Testis (tissue), 2 donors: Measurements from ENCODE around the gene CLCN6.

Experiments used
- POLR2A ChIP-seq: fragments of 450-650 bp; IDR thresholded peaks from one replicate; pipeline ENCODE4 v1.6.1; 2017; ENCODE audit warnings: antibody characterized with exemption, mild to moderate bottlenecking, moderate library complexity
- TF ChIP-seq, protein P1 (sequence below), 3 experiments: fragments of 450-650 bp in 2 of 3; fragments of 200-600 bp in 1 of 3; sonication (generic) in 1 of 3; IDR thresholded peaks; one replicate each; pipeline ENCODE4 v1.5.1; 2016 to 2019; ENCODE audit warnings: antibody characterized with exemption in 3 of 3, mild to moderate bottlenecking in 2 of 3, moderate library complexity in 1 of 3

DNA sequence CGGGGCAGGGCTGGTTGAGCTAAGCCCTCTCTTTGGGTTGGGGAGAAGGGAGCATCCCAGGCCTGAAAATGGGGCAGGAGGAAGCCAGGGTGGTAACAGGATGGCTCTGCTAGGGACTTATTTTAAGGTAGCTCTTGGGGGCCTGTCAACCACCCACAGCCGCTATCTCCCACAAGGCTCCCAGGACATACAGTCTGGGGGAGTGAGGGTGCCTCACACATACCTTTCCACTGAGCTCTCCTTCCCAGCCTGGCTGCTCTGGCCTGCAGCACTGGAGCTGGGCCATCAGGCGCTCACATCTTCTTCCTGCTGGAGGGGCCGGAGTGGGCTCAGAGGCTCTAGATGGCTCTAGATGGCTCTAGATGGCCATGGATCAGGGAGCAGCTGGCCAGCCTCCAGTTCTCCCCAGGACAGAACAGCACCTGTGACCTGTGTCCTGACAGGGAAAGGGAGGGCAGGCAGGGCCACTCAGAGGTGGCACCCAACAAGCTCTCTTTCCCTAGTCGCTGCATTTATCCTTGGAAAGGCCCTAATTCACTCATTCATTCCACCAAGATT is 63.7 kb downstream of the CLCN6 start:
- TF ChIP-seq, protein P1, sequence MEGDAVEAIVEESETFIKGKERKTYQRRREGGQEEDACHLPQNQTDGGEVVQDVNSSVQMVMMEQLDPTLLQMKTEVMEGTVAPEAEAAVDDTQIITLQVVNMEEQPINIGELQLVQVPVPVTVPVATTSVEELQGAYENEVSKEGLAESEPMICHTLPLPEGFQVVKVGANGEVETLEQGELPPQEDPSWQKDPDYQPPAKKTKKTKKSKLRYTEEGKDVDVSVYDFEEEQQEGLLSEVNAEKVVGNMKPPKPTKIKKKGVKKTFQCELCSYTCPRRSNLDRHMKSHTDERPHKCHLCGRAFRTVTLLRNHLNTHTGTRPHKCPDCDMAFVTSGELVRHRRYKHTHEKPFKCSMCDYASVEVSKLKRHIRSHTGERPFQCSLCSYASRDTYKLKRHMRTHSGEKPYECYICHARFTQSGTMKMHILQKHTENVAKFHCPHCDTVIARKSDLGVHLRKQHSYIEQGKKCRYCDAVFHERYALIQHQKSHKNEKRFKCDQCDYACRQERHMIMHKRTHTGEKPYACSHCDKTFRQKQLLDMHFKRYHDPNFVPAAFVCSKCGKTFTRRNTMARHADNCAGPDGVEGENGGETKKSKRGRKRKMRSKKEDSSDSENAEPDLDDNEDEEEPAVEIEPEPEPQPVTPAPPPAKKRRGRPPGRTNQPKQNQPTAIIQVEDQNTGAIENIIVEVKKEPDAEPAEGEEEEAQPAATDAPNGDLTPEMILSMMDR (IDR thresholded peaks at IDR 0.05) = no peak
- TF ChIP-seq POLR2A = no peak
